Right cardiac atrium (tissue), 5 donors: ENCODE measurements around the gene NEK11. TPM values are rescaled to one million over a fixed set of nuclear protein-coding genes. Genes with fewer than 3 reads are reported as not detected.
"Not testable (repeated sequence)": the region's sequence is repeated elsewhere in the genome, so short reads cannot be mapped to it uniquely, and the experiment has no call there.

ENCODE experiments used
- ATAC-seq, 2 donors: fragments of 200-7000 bp; cut with Tn5 transposase; one replicate each; pipeline versions ENCODE4 v1.8.0 to v1.9.1; 2020; ENCODE audit warnings: moderate library complexity in 2 of 2, mild to moderate bottlenecking in 1 of 2
- DNase-seq, 3 donors: peaks; one replicate each; pipeline ENCODE4 v3.0.0-alpha.2; 2020
- H3K27ac ChIP-seq: one replicate; pipeline ENCODE4 v1.5.1; 2013; ENCODE audit warnings: mild to moderate bottlenecking, low read length, control low read depth, moderate library complexity
- H3K27me3 ChIP-seq: one replicate; pipeline ENCODE4 v1.6.1; 2013; ENCODE audit not compliant: control insufficient read depth, insufficient read depth
- H3K4me1 ChIP-seq: one replicate; pipeline ENCODE4 v1.6.1; 2013; ENCODE audit warnings: low read length; ENCODE audit not compliant: control insufficient read depth, insufficient read depth
- H3K4me3 ChIP-seq: one replicate; pipeline ENCODE4 v1.5.1; 2013; ENCODE audit warnings: low read length, control low read depth
- H3K9me3 ChIP-seq: one replicate; pipeline ENCODE4 v1.6.1; 2013; ENCODE audit warnings: low read length; ENCODE audit not compliant: control insufficient read depth
- WGBS: extraction: QIAGEN DNeasy Blood & Tissue Kit; methylation state at CpG from one replicate; pipeline ENCODE4 v1.1.7; 2013; 5-methylcytosine and 5-hydroxymethylcytosine counted together
- intact Hi-C, 4 donors: fragments of 100-400 bp; cut with DNase I; formaldehyde crosslinking; loops; one replicate each; pipeline versions ENCODE4 v1.11.0 to v1.14.0; 2022 to 2023
- polyA plus RNA-seq: library from polyadenylated mRNA; stranded (reverse); fragments of 200-250 nt; gene quantifications from one replicate; pipeline ENCODE4 v1.2.3, GENCODE V29; 2013
- total RNA-seq, 4 donors: library from RNA; stranded (reverse); fragmentation: NEBNext Ultra II Directional; extraction: Animal tissue kit (Norgen Biotek cat#: 25700); gene quantifications; one replicate each; pipeline ENCODE4 v1.2.1, GENCODE V29; 2021
- donor health status: healthy with polysubstance abuse.
- donor health status: DM: no; HTN: yes; CAD: no.
- donor health status: DM: no; HTN: no; CAD: no.
- donor health status: DM: no; HTN: yes; CAD: no; lungs with severe emphysema.
- donor health status: DM: yes; HTN: yes; CAD: no.

The NEK11 gene
- total and polyA plus RNA-seq, 5 donors, result 1.1 to 3.6 (median 2.6) TPM

- intact Hi-C loops, result no loop called here
- Histone ChIP-seq H3K27ac (peak overlapping the region; percentile 53), H3K4me3 (peak overlapping the region; percentile 41), H3K4me1 (peaks cover 3% of the 10 kb centered on the region), H3K9me3 (no peaks in the 10 kb centered on the region), H3K27me3 (no peaks in the 10 kb centered on the region)
- 7% methylated on average over 64 of the region's 64 CpGs for WGBS
- peak; percentile 87 to 94 (median 93) for DNase-seq
- peak; percentile 96 to 98 for ATAC-seq
Observed at GRCh38 chr3:131361464-131362421, 335.1 kb downstream of the NEK11 start.

GRCh38 chr3:131363275-131363674 lies 336.6 kb downstream of the NEK11 start:
- intact Hi-C loops, result no loop called here
- ATAC-seq, result no peak
- DNase-seq, result no peak
- Histone ChIP-seq H3K4me3 (no peak overlapping the region), H3K9me3 (no peaks in the 10 kb centered on the region), H3K4me1 (peaks cover 3% of the 10 kb centered on the region), H3K27ac (no peak overlapping the region), H3K27me3 (no peaks in the 10 kb centered on the region)
- WGBS, result 87% methylated on average over 3 of the region's 3 CpGs

- peaks cover 6% of the 10 kb centered on the region for H3K4me1 ChIP-seq
- no peak overlapping the region for H3K4me3 ChIP-seq
- H3K27me3 ChIP-seq, result no peaks in the 10 kb centered on the region
- ATAC-seq (peak in 1 of 2 donors; percentile 45), DNase-seq (no peak)
- H3K27ac ChIP-seq, result no peak overlapping the region
- WGBS, result 54% methylated on average over 10 of the region's 10 CpGs
- H3K9me3 ChIP-seq, result no peaks in the 10 kb centered on the region
- intact Hi-C loops, result no loop called here
Observed at GRCh38 chr3:131370935-131371687, 344.4 kb downstream of the NEK11 start.

GRCh38 chr3:131371688-131372066 lies 345.0 kb downstream of the NEK11 start:
- Histone ChIP-seq H3K27me3 (no peaks in the 10 kb centered on the region), H3K4me1 (peaks cover 6% of the 10 kb centered on the region), H3K9me3 (no peaks in the 10 kb centered on the region), H3K4me3 (no peak overlapping the region), H3K27ac (peak overlapping the region; percentile 61)
- no peak for DNase-seq
- peak in 1 of 2 donors; percentile 12 for ATAC-seq
- WGBS, result 72% methylated on average over 2 of the region's 2 CpGs
- intact Hi-C loops, result no loop called here

- Histone ChIP-seq H3K4me1 (peaks cover 6% of the 10 kb centered on the region), H3K4me3 (no peak overlapping the region), H3K9me3 (no peaks in the 10 kb centered on the region), H3K27me3 (no peaks in the 10 kb centered on the region), H3K27ac (no peak overlapping the region)
- no peak for ATAC-seq
- intact Hi-C loops, result no loop called here
- 99% methylated on average over 2 of the region's 2 CpGs for WGBS
- DNase-seq, result no peak
Observed at GRCh38 chr3:131374741-131375140, 348.1 kb downstream of the NEK11 start.

- DNase-seq (peak in 2 of 3 donors; percentile 25 to 60), ATAC-seq (peak; percentile 2 to 7)
- 8% methylated on average over 16 of the region's 16 CpGs for WGBS
- H3K27me3 ChIP-seq, H3K9me3 ChIP-seq: not testable (repeated sequence)
- Histone ChIP-seq H3K27ac (peak overlapping the region; percentile 92), H3K4me1 (peaks cover 26% of the 10 kb centered on the region), H3K4me3 (peak overlapping the region; percentile 61)
- intact Hi-C loops, result loop anchor here in 1 of 4 donors (10.0 kb wide), 1 partner anchor 124 kb away; the partner anchor contains the start of gene MRPL3
Observed at GRCh38 chr3:131380821-131381444, 354.3 kb downstream of the NEK11 start.

- Histone ChIP-seq H3K4me3 (peak within 1 kb of the TSS; percentile 67), H3K9me3 (no peaks in the 10 kb centered on the region), H3K27ac (peak within 1 kb of the TSS; percentile 92), H3K27me3 (no peaks in the 10 kb centered on the region), H3K4me1 (peaks cover 30% of the 10 kb centered on the region)
- ATAC-seq, result peak; percentile 99
- DNase-seq, result peak; percentile 100
- intact Hi-C loops, result loop anchor here in 1 of 4 donors (10.0 kb wide), 1 partner anchor 123 kb away; the partner anchor contains the start of gene MRPL3
- under 1% methylated on average over 73 of the region's 73 CpGs for WGBS
Observed at GRCh38 chr3:131381445-131382291, 355.0 kb downstream of the NEK11 start, which contains the start of gene NUDT16. TSS of gene NUDT16 (plus strand) at chr3:131381774. CDS start at chr3:131381805, 31 bp downstream.

GRCh38 chr3:131386429-131387165 lies 359.9 kb downstream of the NEK11 start:
- Histone ChIP-seq H3K9me3 (no peaks in the 10 kb centered on the region), H3K4me1 (peaks cover 30% of the 10 kb centered on the region), H3K27ac (peak overlapping the region; percentile 87), H3K4me3 (no peak overlapping the region), H3K27me3 (no peaks in the 10 kb centered on the region)
- intact Hi-C loops, result loop anchor here in 1 of 4 donors (10.0 kb wide), 1 partner anchor 118 kb away; the partner anchor contains the start of gene MRPL3
- ATAC-seq (peak; percentile 72 to 87), DNase-seq (peak; percentile 78 to 86 (median 82))
- WGBS, result 26% methylated on average over 6 of the region's 6 CpGs

GRCh38 chr3:131387796-131388489 lies 361.3 kb downstream of the NEK11 start:
- intact Hi-C loops, result loop anchor here in 1 of 4 donors (10.0 kb wide), 1 partner anchor 117 kb away; the partner anchor contains the start of gene MRPL3
- ATAC-seq, result no peak
- DNase-seq, result no peak
- 51% methylated on average over 1 of the region's 1 CpG for WGBS
- Histone ChIP-seq H3K4me3 (no peak overlapping the region), H3K9me3 (no peaks in the 10 kb centered on the region), H3K4me1 (peaks cover 25% of the 10 kb centered on the region), H3K27ac (no peak overlapping the region), H3K27me3 (no peaks in the 10 kb centered on the region)
